Measurements from ENCODE around the gene RUNX1.

DNA sequence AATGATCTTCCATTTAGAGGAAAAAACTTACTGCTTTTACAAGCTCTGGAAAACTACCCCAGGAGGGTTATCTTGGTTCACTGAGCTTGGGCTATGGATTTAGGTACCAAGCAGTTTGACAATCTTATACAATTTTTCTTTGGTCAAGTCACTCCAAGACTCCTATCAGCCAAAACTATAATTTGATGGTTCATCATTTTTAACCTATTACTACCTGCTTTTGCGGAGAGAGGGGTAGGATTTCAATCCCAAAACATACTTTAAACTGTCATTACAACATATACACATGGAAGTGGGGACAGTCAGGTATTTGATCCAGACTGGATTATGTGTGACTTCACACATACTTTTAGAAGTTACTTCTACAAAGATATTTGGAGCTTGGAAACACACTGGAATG, 71.8 kb downstream of the RUNX1 start:
- TF ChIP-seq POLR2A (IDR thresholded peaks at IDR 0.05) (no peak), CTCF (IDR thresholded peaks at IDR 0.05) (no peak)
